H9 (cell line): ENCODE results near the gene SRD5A3. TPM values are rescaled to one million over a fixed set of nuclear protein-coding genes. Genes with fewer than 3 reads are reported as not detected.

Experiments
- DNase-seq: peaks from one replicate; pipeline ENCODE4 v3.0.0-alpha.2; 2017
- H2AFZ ChIP-seq: one replicate; pipeline ENCODE4 v1.6.1; 2013; ENCODE audit warnings: mild to moderate bottlenecking, low read length, control low read depth, moderate library complexity
- H2AK5ac ChIP-seq: 2 replicates; pipeline ENCODE4 v1.6.1; 2013; ENCODE audit warnings: low read length, control low read depth, mixed read lengths; ENCODE audit not compliant: insufficient read length
- H2BK120ac ChIP-seq: one replicate; pipeline ENCODE4 v1.6.1; 2013; ENCODE audit warnings: low read depth, mild to moderate bottlenecking, low read length, control low read depth, inconsistent platforms; ENCODE audit not compliant: poor library complexity, severe bottlenecking
- H2BK12ac ChIP-seq: 2 replicates; pipeline ENCODE4 v1.6.1; 2013; ENCODE audit warnings: low read length, control low read depth, mixed read lengths, low read depth; ENCODE audit not compliant: insufficient read length
- H2BK15ac ChIP-seq: 2 replicates; pipeline ENCODE4 v1.6.1; 2013; ENCODE audit warnings: low read depth, low read length, control low read depth
- H2BK20ac ChIP-seq: one replicate; pipeline ENCODE4 v1.6.1; 2013; ENCODE audit warnings: low read depth, mild to moderate bottlenecking, low read length, control low read depth, inconsistent platforms; ENCODE audit not compliant: poor library complexity, severe bottlenecking
- H2BK5ac ChIP-seq: 2 replicates; pipeline ENCODE4 v1.6.1; 2013; ENCODE audit warnings: low read length, control low read depth, mixed read lengths; ENCODE audit not compliant: insufficient read length
- H3K14ac ChIP-seq: 2 replicates; pipeline ENCODE4 v1.6.1; 2013; ENCODE audit warnings: low read length, control low read depth; ENCODE audit not compliant: insufficient read depth
- H3K18ac ChIP-seq: 2 replicates; pipeline ENCODE4 v1.6.1; 2013; ENCODE audit warnings: low read depth, mild to moderate bottlenecking, mixed read lengths, low read length, control low read depth; ENCODE audit not compliant: insufficient read length
- H3K23ac ChIP-seq: 2 replicates; pipeline ENCODE4 v1.6.1; 2013; ENCODE audit warnings: low read length, control low read depth, mixed read lengths, low read depth; ENCODE audit not compliant: insufficient read length
- H3K23me2 ChIP-seq: 2 replicates; pipeline ENCODE4 v1.6.1; 2013; ENCODE audit warnings: low read depth, mild to moderate bottlenecking, mixed read lengths, low read length, control low read depth; ENCODE audit not compliant: insufficient read length, poor library complexity, severe bottlenecking
- H3K27ac ChIP-seq: 2 replicates; pipeline ENCODE4 v1.5.1; 2013; ENCODE audit warnings: low read length, control low read depth, mixed read lengths, low read depth; ENCODE audit not compliant: insufficient read length
- H3K27me3 ChIP-seq: 2 replicates; pipeline ENCODE4 v1.6.1; 2013; ENCODE audit warnings: low read length, control low read depth, inconsistent platforms; ENCODE audit not compliant: insufficient read depth
- H3K4ac ChIP-seq: 2 replicates; pipeline ENCODE4 v1.6.1; 2013; ENCODE audit warnings: low read depth, mild to moderate bottlenecking, control low read depth, inconsistent platforms, low read length, moderate library complexity
- H3K4me1 ChIP-seq: 2 replicates; pipeline ENCODE4 v1.6.1; 2013; ENCODE audit warnings: low read length, control low read depth, inconsistent platforms; ENCODE audit not compliant: insufficient read depth
- H3K4me2 ChIP-seq: 2 replicates; pipeline ENCODE4 v1.6.1; 2013; ENCODE audit warnings: low read length, control low read depth, mixed read lengths; ENCODE audit not compliant: insufficient read length, insufficient read depth
- H3K56ac ChIP-seq: 2 replicates; pipeline ENCODE4 v1.6.1; 2013; ENCODE audit warnings: low read depth, mild to moderate bottlenecking, mixed read lengths, low read length, control low read depth; ENCODE audit not compliant: insufficient read length
- H3K79me1 ChIP-seq: 2 replicates; pipeline ENCODE4 v1.6.1; 2013; ENCODE audit warnings: low read depth, mild to moderate bottlenecking, moderate library complexity, low read length, control low read depth, inconsistent platforms; ENCODE audit not compliant: insufficient read depth, poor library complexity, severe bottlenecking
- H3K79me2 ChIP-seq: 2 replicates; pipeline ENCODE4 v1.6.1; 2013; ENCODE audit warnings: low read length, control low read depth, inconsistent platforms; ENCODE audit not compliant: insufficient read depth
- H3K9ac ChIP-seq: 2 replicates; pipeline ENCODE4 v1.6.1; 2013; ENCODE audit warnings: low read length, control low read depth, mixed read lengths; ENCODE audit not compliant: insufficient read length; ENCODE audit errors: extremely low read depth
- H3K9me3 ChIP-seq: one replicate; pipeline ENCODE4 v1.6.1; 2013; ENCODE audit warnings: low read depth, low read length, inconsistent platforms; ENCODE audit not compliant: control insufficient read depth
- H3T11ph ChIP-seq: one replicate; pipeline ENCODE4 v1.6.1; 2013; ENCODE audit warnings: mild to moderate bottlenecking, low read length, control low read depth, inconsistent platforms
- H4K20me1 ChIP-seq: one replicate; pipeline ENCODE4 v1.6.1; 2013; ENCODE audit not compliant: control insufficient read depth, insufficient read length, insufficient read depth
- H4K5ac ChIP-seq: 2 replicates; pipeline ENCODE4 v1.6.1; 2013; ENCODE audit warnings: low read depth, mild to moderate bottlenecking, mixed read lengths, low read length, control low read depth; ENCODE audit not compliant: insufficient read length
- H4K8ac ChIP-seq: replicated peaks from 2 replicates; pipeline ENCODE4 v1.6.1; 2013; ENCODE audit warnings: low read length, control low read depth, mixed read lengths, low read depth; ENCODE audit not compliant: insufficient read length
- H4K91ac ChIP-seq: 2 replicates; pipeline ENCODE4 v1.6.1; 2013; ENCODE audit warnings: low read depth, mild to moderate bottlenecking, moderate library complexity, mixed read lengths, low read length, control low read depth; ENCODE audit not compliant: insufficient read length
- H3K27ac Mint-ChIP-seq, 3 experiments: 2 replicates in 2 of 3; 3 replicates in 1 of 3; pipeline ENCODE4 v1.8.0; 2020 to 2021; ENCODE audit warnings: mixed read lengths in 3 of 3, mild to moderate bottlenecking in 1 of 3, moderate library complexity in 1 of 3
- H3K27me3 Mint-ChIP-seq: 2 replicates; pipeline ENCODE4 v1.8.0; 2021; ENCODE audit warnings: low read depth, mild to moderate bottlenecking, moderate library complexity, mixed read lengths
- H3K36me3 Mint-ChIP-seq, 3 experiments: 2 replicates in 2 of 3; 3 replicates in 1 of 3; pipeline ENCODE4 v1.8.0; 2020 to 2021; ENCODE audit warnings: low read depth in 3 of 3, mixed read lengths in 3 of 3; ENCODE audit not compliant: insufficient read depth in 1 of 3
- H3K4me1 Mint-ChIP-seq, 2 experiments: 2 replicates each; pipeline ENCODE4 v1.8.0; 2020; ENCODE audit warnings: mixed read lengths in 2 of 2
- H3K4me3 Mint-ChIP-seq, 2 experiments: 2 replicates in 1 of 2; 3 replicates in 1 of 2; pipeline ENCODE4 v1.8.0; 2020 to 2021; ENCODE audit warnings: mild to moderate bottlenecking in 2 of 2, mixed read lengths in 2 of 2, moderate library complexity in 1 of 2
- H3K9me3 Mint-ChIP-seq, 2 experiments: 2 replicates in 1 of 2; 3 replicates in 1 of 2; pipeline ENCODE4 v1.8.0; 2020; ENCODE audit warnings: mild to moderate bottlenecking in 2 of 2, mixed read lengths in 2 of 2, moderate library complexity in 1 of 2
- CTCF ChIP-seq: fragments of 200-600 bp; sonication (generic); conservative IDR thresholded peaks from 3 replicates; pipeline ENCODE4 v1.8.0; 2021; ENCODE audit warnings: antibody characterized with exemption, mild to moderate bottlenecking
- WGBS: extraction: QIAGEN DNeasy Blood & Tissue Kit; methylation state at CpG from one replicate; pipeline ENCODE4 v1.1.7; 2013; ENCODE audit warnings: missing lambda C conversion rate, low lambda C conversion rate, mixed read lengths; ENCODE audit not compliant: insufficient read length; ENCODE audit errors: extremely low coverage; 5-methylcytosine and 5-hydroxymethylcytosine counted together
- total RNA-seq: library from RNA; stranded (reverse); gene quantifications from 2 replicates; pipeline ENCODE4 v1.2.1, GENCODE V29; 2021

SRD5A3 gene
- total RNA-seq, 1 experiment from 2014 or later = 35.0 TPM

GRCh38 chr4:55358246-55358645 lies 12.2 kb downstream of the SRD5A3 start:
- H4K5ac ChIP-seq = no peak overlapping the region
- H2BK120ac ChIP-seq = no peak overlapping the region
- no peaks in the 10 kb centered on the region for H3K23me2 ChIP-seq
- H3K4me1 ChIP-seq = no peaks in the 10 kb centered on the region; the same call in 1 of the 2 replicates
- no peak overlapping the region for H3K4me3 Mint-ChIP-seq
- no peaks in the 10 kb centered on the region for H3K27me3 Mint-ChIP-seq
- DNase-seq = no peak
- no CpG with 5 or more reads among the region's 2 CpGs for WGBS
- H3K9ac ChIP-seq = no peak overlapping the region
- no peak for TF ChIP-seq CTCF
- peaks cover 3% of the 10 kb centered on the region in 2 experiments; a peak in 3 of 4 replicates for H3K4me1 Mint-ChIP-seq
- no peak overlapping the region for H2BK5ac ChIP-seq
- no peak overlapping the region for H3T11ph ChIP-seq
- H3K56ac ChIP-seq = no peak overlapping the region
- H4K20me1 ChIP-seq = no peaks in the 10 kb centered on the region
- H3K14ac ChIP-seq = no peak overlapping the region
- H3K18ac ChIP-seq = no peak overlapping the region
- H3K9me3 Mint-ChIP-seq = peaks cover 0 to 2% of the 10 kb centered on the region in 2 experiments; a peak in 1 of 5 replicates
- H2BK15ac ChIP-seq = no peak overlapping the region
- no peak overlapping the region for H2BK12ac ChIP-seq
- no peak overlapping the region for H2AK5ac ChIP-seq
- no peak overlapping the region for H4K91ac ChIP-seq
- no peak overlapping the region for H3K4me2 ChIP-seq
- no peaks in the 10 kb centered on the region for H3K9me3 ChIP-seq
- no peak overlapping the region for H2BK20ac ChIP-seq
- no peaks in the 10 kb centered on the region for H3K27me3 ChIP-seq
- no peak overlapping the region for H3K27ac ChIP-seq
- no peak overlapping the region for H3K27ac Mint-ChIP-seq
- H3K36me3 Mint-ChIP-seq = peaks cover 18 to 34% (median 27%) of the 10 kb centered on the region in 3 experiments
- no peaks in the 10 kb centered on the region for H3K79me1 ChIP-seq
- H3K23ac ChIP-seq = no peak overlapping the region
- H3K4ac ChIP-seq = no peak overlapping the region
- H4K8ac ChIP-seq = no peak overlapping the region
- no peaks in the 10 kb centered on the region for H3K79me2 ChIP-seq
- no peak overlapping the region for H2AFZ ChIP-seq
